ENCODE results near the gene PRPF8.

- TF ChIP-seq EZH2phosphoT487 (IDR thresholded peaks at IDR 0.05; ENCODE audit: insufficient read depth, low read depth) (no peak), EZH2 (IDR thresholded peaks at IDR 0.05; ENCODE audit: insufficient read depth, poor library complexity, severe bottlenecking) (no peak)
These were observed 32.4 kb upstream of the PRPF8 start for GRCh38 chr17:1716912-1717695.

All from GM23248 (cell line).